ENCODE results near the gene CDH23. TPM values are rescaled to one million over a fixed set of nuclear protein-coding genes. Genes with fewer than 3 reads are reported as not detected.
A peak's percentile ranks its signal among the peaks of the same experiment; 100 is the strongest.

CDH23 gene
- total and polyA plus RNA-seq, 2 donors from 2014 or later = 1.1 to 6.4 TPM

DNA sequence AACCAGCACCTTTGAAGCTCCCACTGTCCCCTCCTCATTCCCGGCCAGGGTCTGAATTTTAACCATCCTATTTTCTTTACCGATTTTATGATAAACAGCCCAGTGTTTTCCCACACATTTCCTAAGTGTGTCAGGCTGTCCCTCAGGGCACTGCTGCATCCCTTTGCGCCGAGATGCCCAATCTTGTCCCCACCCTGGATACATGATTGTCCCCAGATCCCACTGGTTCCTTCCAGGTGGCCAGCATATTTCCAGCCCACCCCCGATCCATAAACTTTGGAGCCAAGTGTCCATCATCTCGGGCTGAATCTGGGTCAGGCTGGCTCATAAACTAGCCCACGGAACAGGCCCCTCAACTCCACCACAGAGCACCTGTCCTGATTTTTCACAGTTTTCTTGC lies 137.2 kb downstream of the CDH23 start:
- TF ChIP-seq, protein P1, sequence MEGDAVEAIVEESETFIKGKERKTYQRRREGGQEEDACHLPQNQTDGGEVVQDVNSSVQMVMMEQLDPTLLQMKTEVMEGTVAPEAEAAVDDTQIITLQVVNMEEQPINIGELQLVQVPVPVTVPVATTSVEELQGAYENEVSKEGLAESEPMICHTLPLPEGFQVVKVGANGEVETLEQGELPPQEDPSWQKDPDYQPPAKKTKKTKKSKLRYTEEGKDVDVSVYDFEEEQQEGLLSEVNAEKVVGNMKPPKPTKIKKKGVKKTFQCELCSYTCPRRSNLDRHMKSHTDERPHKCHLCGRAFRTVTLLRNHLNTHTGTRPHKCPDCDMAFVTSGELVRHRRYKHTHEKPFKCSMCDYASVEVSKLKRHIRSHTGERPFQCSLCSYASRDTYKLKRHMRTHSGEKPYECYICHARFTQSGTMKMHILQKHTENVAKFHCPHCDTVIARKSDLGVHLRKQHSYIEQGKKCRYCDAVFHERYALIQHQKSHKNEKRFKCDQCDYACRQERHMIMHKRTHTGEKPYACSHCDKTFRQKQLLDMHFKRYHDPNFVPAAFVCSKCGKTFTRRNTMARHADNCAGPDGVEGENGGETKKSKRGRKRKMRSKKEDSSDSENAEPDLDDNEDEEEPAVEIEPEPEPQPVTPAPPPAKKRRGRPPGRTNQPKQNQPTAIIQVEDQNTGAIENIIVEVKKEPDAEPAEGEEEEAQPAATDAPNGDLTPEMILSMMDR (IDR thresholded peaks at IDR 0.05; ENCODE audit: borderline replicate concordance, extremely low read depth, insufficient read depth) = no peak
- Histone ChIP-seq H3K4me3 (ENCODE audit: low read length in 3 of 3) (no peak overlapping the region), H3K9ac (ENCODE audit: low read length in 3 of 3) (no peak overlapping the region), H3K27ac (ENCODE audit: low read depth in 2 of 2, low read length in 2 of 2) (no peak overlapping the region), H3K27me3 (ENCODE audit: control insufficient read depth, insufficient read depth, low read length) (no peaks in the 10 kb centered on the region), H3K36me3 (ENCODE audit: control insufficient read depth in 2 of 3, insufficient read depth in 3 of 3, low read length in 3 of 3) (no peaks in the 10 kb centered on the region), H3K9me3 (ENCODE audit: control insufficient read depth in 2 of 3, insufficient read depth in 1 of 3, low read length in 3 of 3) (no peaks in the 10 kb centered on the region), H3K4me1 (ENCODE audit: control insufficient read depth in 2 of 3, insufficient read depth in 2 of 3, low read depth in 1 of 3, low read length in 3 of 3) (no peaks in the 10 kb centered on the region)
- intact Hi-C loops (cut with DNase I) = no loop called here
- FAIRE-seq (no peak), DNase-seq (no peak)

DNA sequence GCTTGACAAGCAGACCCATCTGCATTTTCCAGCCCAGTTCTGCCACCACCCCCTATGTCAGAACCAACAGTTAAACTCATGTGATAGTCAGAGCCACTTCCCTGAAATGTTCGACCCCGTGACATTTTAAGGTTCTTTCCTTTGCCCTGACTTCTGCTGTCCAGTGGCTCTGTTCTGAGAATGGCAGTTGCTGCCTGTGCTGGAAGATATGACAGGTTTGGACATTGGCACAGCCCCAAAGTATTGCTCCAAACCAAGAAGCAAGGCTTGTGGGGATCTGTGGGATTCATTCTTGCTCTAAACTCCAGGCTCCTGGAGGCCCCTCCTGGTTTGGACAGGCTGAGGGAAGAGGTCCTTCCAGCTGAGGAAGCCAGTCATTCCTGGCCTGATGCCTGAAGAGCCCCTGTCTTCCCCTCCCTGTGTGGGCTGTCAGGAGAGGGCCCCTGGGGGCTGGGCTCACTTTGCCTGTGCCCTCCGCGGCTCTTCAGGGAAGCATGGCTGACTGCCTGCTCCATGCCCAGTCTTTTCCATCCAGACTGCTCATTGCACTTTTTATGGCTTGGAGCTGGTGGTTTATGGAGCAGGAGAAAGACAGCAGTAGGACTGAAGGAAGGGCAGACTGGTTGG lies 138.0 kb downstream of the CDH23 start:
- Histone ChIP-seq H3K36me3 (ENCODE audit: control insufficient read depth in 2 of 3, insufficient read depth in 3 of 3, low read length in 3 of 3) (no peaks in the 10 kb centered on the region), H3K9ac (ENCODE audit: low read length in 3 of 3) (no peak overlapping the region), H3K9me3 (ENCODE audit: control insufficient read depth in 2 of 3, insufficient read depth in 1 of 3, low read length in 3 of 3) (no peaks in the 10 kb centered on the region), H3K27ac (ENCODE audit: low read depth in 2 of 2, low read length in 2 of 2) (no peak overlapping the region), H3K27me3 (ENCODE audit: control insufficient read depth, insufficient read depth, low read length) (no peaks in the 10 kb centered on the region), H3K4me1 (ENCODE audit: control insufficient read depth in 2 of 3, insufficient read depth in 2 of 3, low read depth in 1 of 3, low read length in 3 of 3) (no peaks in the 10 kb centered on the region), H3K4me3 (ENCODE audit: low read length in 3 of 3) (no peak overlapping the region)
- TF ChIP-seq, protein P1 (IDR thresholded peaks at IDR 0.05; ENCODE audit: borderline replicate concordance, extremely low read depth, insufficient read depth) = no peak
- intact Hi-C loops (cut with DNase I) = no loop called here
- DNase-seq = peak in 3 of 5 donors; percentile 48 to 66 (median 63)
- no peak for FAIRE-seq

DNA sequence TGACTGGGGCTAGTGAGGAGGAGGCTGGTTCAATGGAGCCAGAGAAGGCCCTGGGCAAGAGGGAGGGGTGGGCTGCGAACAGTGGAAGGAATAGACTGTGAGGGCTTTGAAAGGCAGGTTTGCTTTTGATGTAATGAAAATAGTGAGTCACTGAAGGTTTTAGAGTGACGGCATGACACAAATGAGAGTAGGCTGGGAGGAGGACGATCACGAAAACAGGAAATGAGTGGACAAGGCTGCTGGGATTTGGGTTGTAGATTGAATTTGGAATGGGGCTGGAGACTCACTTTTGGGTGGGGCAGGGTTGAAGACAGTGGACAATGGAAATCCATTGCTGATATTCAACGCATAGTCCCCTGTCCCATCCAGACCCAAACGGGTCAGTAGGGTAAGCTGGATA lies 139.6 kb downstream of the CDH23 start:
- DNase-seq = no peak
- no peaks in the 10 kb centered on the region for H3K36me3 ChIP-seq (ENCODE audit: control insufficient read depth in 2 of 3, insufficient read depth in 3 of 3, low read length in 3 of 3)
- H3K27ac ChIP-seq (ENCODE audit: low read depth in 2 of 2, low read length in 2 of 2) = no peak overlapping the region
- H3K4me3 ChIP-seq (ENCODE audit: low read length in 3 of 3) = no peak overlapping the region
- no peaks in the 10 kb centered on the region for H3K4me1 ChIP-seq (ENCODE audit: control insufficient read depth in 2 of 3, insufficient read depth in 2 of 3, low read depth in 1 of 3, low read length in 3 of 3)
- TF ChIP-seq, protein P1 (IDR thresholded peaks at IDR 0.05; ENCODE audit: borderline replicate concordance, extremely low read depth, insufficient read depth) = no peak
- no peaks in the 10 kb centered on the region for H3K9me3 ChIP-seq (ENCODE audit: control insufficient read depth in 2 of 3, insufficient read depth in 1 of 3, low read length in 3 of 3)
- intact Hi-C loops (cut with DNase I) = no loop called here
- no peak for FAIRE-seq
- no peak overlapping the region for H3K9ac ChIP-seq (ENCODE audit: low read length in 3 of 3)
- H3K27me3 ChIP-seq (ENCODE audit: control insufficient read depth, insufficient read depth, low read length) = no peaks in the 10 kb centered on the region

DNA sequence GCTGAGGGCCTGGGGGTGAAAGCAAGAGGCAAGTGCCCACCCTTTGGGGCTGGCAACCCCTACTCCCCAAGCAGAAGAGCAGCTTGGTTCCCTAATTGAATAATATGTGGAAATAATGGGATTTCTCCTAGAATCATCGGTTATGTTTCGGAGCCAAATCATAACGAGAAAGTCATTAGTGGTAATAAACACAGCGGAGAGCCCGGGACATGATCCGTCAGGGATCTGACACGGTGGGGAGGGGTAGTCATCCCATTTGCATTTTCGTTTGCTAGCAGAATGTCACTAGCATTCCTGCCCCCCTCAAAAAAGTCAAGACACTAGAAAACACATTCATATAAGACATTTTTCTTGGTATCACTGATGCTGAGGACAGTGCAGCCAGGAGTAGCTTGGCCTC lies 140.4 kb downstream of the CDH23 start:
- DNase-seq (no peak), FAIRE-seq (no peak)
- Histone ChIP-seq H3K9me3 (ENCODE audit: control insufficient read depth in 2 of 3, insufficient read depth in 1 of 3, low read length in 3 of 3) (no peaks in the 10 kb centered on the region), H3K36me3 (ENCODE audit: control insufficient read depth in 2 of 3, insufficient read depth in 3 of 3, low read length in 3 of 3) (no peaks in the 10 kb centered on the region), H3K4me3 (ENCODE audit: low read length in 3 of 3) (no peak overlapping the region), H3K9ac (ENCODE audit: low read length in 3 of 3) (no peak overlapping the region), H3K4me1 (ENCODE audit: control insufficient read depth in 2 of 3, insufficient read depth in 2 of 3, low read depth in 1 of 3, low read length in 3 of 3) (no peaks in the 10 kb centered on the region), H3K27me3 (ENCODE audit: control insufficient read depth, insufficient read depth, low read length) (no peaks in the 10 kb centered on the region), H3K27ac (ENCODE audit: low read depth in 2 of 2, low read length in 2 of 2) (no peak overlapping the region)
- intact Hi-C loops (cut with DNase I) = no loop called here
- TF ChIP-seq, protein P1 (IDR thresholded peaks at IDR 0.05; ENCODE audit: borderline replicate concordance, extremely low read depth, insufficient read depth) = no peak

Measured in kidney (tissue), 14 donors.